Activated naive CD8-positive, alpha-beta T cell treated with anti-CD3 and anti-CD28 coated beads for 36 hours (primary cell): ENCODE measurements around the gene UBE4B. TPM values are rescaled to one million over a fixed set of nuclear protein-coding genes. Genes with fewer than 3 reads are reported as not detected.
"Not testable (repeated sequence)": the region's sequence is repeated elsewhere in the genome, so short reads cannot be mapped to it uniquely, and the experiment has no call there.

Experiments used
- DNase-seq: peaks from one replicate; pipeline ENCODE4 v3.0.0; 2021
- H3K27ac Mint-ChIP-seq: one replicate; pipeline ENCODE4 v1.8.0; 2022; ENCODE audit warnings: mild to moderate bottlenecking, moderate library complexity, mixed read lengths
- H3K27me3 Mint-ChIP-seq: one replicate; pipeline ENCODE4 v1.8.0; 2022; ENCODE audit warnings: mild to moderate bottlenecking, mixed read lengths
- H3K36me3 Mint-ChIP-seq: one replicate; pipeline ENCODE4 v1.8.0; 2021; ENCODE audit warnings: mild to moderate bottlenecking, mixed read lengths
- H3K4me1 Mint-ChIP-seq: one replicate; pipeline ENCODE4 v1.8.0; 2021; ENCODE audit warnings: mixed read lengths
- H3K4me3 Mint-ChIP-seq: one replicate; pipeline ENCODE4 v1.8.0; 2022; ENCODE audit warnings: mild to moderate bottlenecking, moderate library complexity, mixed read lengths
- H3K9me3 Mint-ChIP-seq: one replicate; pipeline ENCODE4 v1.8.0; 2022; ENCODE audit warnings: mixed read lengths
- total RNA-seq, 2 experiments: library from RNA; stranded (reverse); gene quantifications; one replicate each; pipeline ENCODE4 v1.2.3, GENCODE V29; 2021

UBE4B gene
- total RNA-seq = 10 to 100 TPM; 32.9 to 35.9 TPM

DNA sequence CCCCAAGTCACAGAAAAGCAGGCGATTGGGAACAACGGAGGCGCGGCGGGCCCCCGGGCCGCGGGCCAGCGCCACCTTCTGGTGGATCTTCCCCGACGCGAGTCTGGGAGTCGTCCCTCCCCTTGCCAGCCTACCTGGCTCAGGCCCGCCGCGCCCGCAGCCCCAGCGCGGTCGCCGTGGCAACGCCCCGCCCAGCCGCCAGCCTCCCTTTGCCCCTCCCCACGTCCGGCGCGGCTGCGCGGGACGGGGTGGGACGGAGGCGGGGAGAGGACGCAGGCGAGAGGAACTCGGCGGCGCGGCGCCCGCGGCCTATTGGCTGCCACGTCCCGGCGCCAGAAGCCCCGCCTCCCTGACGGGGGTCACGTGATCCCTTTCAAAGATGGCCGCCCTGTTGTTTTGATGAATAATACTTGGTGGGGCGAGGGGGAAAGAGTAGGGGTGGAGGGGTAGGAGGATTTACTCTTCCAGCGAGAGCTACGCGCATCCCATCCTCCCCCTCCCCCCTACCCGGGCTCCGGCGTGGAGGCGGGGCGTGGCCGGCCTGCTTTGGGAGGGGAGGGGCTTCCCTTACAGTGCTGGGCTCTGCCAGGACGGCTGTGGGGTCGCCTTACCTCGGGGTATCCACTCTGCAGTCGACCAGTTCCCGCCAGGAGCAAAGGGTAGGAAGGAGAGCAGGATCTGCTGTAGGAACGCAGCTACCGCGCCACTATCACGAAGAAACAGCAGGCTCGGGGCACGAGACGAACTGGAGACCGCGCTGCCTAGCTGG, at the start of gene UBE4B:
Gene UBE4B (plus strand): TSS at position 369 of the 769 bp plus-strand sequence. CDS start 713 bp downstream, outside the sequence.
- no peaks in the 10 kb centered on the region for H3K27me3 Mint-ChIP-seq
- H3K36me3 Mint-ChIP-seq = peaks cover 5% of the 10 kb centered on the region
- no peaks in the 10 kb centered on the region for H3K9me3 Mint-ChIP-seq
- DNase-seq = peak; percentile 100
- peaks cover 19% of the 10 kb centered on the region for H3K4me1 Mint-ChIP-seq
- peak within 1 kb of the TSS; percentile 90 for H3K4me3 Mint-ChIP-seq
- peak within 1 kb of the TSS; percentile 93 for H3K27ac Mint-ChIP-seq

- Mint-ChIP-seq H3K36me3 (peaks cover 5% of the 10 kb centered on the region), H3K4me3 (no peak overlapping the region), H3K27ac (no peak overlapping the region), H3K4me1 (no peaks in the 10 kb centered on the region), H3K9me3 (no peaks in the 10 kb centered on the region), H3K27me3 (no peaks in the 10 kb centered on the region)
- no peak for DNase-seq
Observed at GRCh38 chr1:9984253-9984652, 48.5 kb upstream of the UBE4B start.

DNA sequence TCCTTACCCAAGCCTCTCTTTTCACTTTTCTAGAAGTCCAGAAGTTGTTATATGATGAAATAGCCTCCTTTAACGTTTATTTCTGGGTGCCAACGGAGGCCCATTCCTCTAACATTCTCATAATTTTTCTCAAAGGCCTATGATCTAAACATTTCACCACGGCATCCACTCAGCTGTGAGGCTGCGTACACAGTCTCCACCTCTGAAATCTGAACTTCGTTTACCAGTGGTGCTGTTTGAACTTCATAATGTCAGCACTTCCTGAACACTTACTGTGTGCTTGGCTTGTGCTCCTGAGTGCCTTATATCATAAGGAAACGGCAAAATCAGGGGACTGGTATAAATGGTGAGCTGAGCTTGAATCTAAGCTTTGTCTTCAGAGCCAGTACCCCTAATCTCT, 47.8 kb upstream of the UBE4B start:
- no peak overlapping the region for H3K27ac Mint-ChIP-seq
- no peaks in the 10 kb centered on the region for H3K9me3 Mint-ChIP-seq
- H3K4me3 Mint-ChIP-seq = no peak overlapping the region
- DNase-seq = no peak
- no peaks in the 10 kb centered on the region for H3K4me1 Mint-ChIP-seq
- H3K36me3 Mint-ChIP-seq = peaks cover 5% of the 10 kb centered on the region
- H3K27me3 Mint-ChIP-seq = no peaks in the 10 kb centered on the region

- Mint-ChIP-seq H3K4me3 (no peak overlapping the region), H3K27ac (no peak overlapping the region), H3K9me3 (no peaks in the 10 kb centered on the region), H3K36me3 (no peaks in the 10 kb centered on the region), H3K4me1 (no peaks in the 10 kb centered on the region), H3K27me3 (peaks cover 2% of the 10 kb centered on the region)
- no peak for DNase-seq
Observed at GRCh38 chr1:9989773-9990172, 43.0 kb upstream of the UBE4B start.

DNA sequence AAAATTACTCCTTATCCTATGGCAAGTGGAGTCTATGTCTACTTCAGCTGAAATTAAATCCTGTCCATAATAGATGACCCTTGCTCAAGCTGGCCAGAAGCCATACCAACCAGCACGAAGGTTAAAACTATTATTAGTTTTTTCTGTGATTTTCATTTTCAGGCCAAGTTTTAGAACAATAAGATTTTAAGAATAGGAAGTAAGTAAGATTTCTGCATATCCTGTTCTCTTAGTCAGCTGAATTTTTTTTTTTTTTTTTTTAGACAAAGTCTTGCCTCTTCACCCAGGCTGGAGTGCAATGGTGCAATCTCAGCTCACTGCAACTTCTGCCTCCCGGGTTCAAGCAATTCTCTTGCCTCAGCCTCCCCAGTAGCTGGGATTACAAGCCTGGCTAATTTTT, 41.8 kb upstream of the UBE4B start:
- H3K4me3 Mint-ChIP-seq = no peak overlapping the region
- H3K9me3 Mint-ChIP-seq = no peaks in the 10 kb centered on the region
- H3K4me1 Mint-ChIP-seq = no peaks in the 10 kb centered on the region
- no peak for DNase-seq
- no peaks in the 10 kb centered on the region for H3K36me3 Mint-ChIP-seq
- H3K27me3 Mint-ChIP-seq = peaks cover 5% of the 10 kb centered on the region
- H3K27ac Mint-ChIP-seq = no peak overlapping the region

- no peak overlapping the region for H3K4me3 Mint-ChIP-seq
- peaks cover under 1% of the 10 kb centered on the region for H3K4me1 Mint-ChIP-seq
- no peak overlapping the region for H3K27ac Mint-ChIP-seq
- no peaks in the 10 kb centered on the region for H3K9me3 Mint-ChIP-seq
- no peak for DNase-seq
- peaks cover 19% of the 10 kb centered on the region for H3K27me3 Mint-ChIP-seq
- H3K36me3 Mint-ChIP-seq = no peaks in the 10 kb centered on the region
Observed at GRCh38 chr1:9992910-9993309, 39.8 kb upstream of the UBE4B start.

- DNase-seq = no peak
- peaks cover 26% of the 10 kb centered on the region for H3K27me3 Mint-ChIP-seq
- H3K36me3 Mint-ChIP-seq = no peaks in the 10 kb centered on the region
- peaks cover under 1% of the 10 kb centered on the region for H3K9me3 Mint-ChIP-seq
- peaks cover 2% of the 10 kb centered on the region for H3K4me1 Mint-ChIP-seq
- H3K4me3 Mint-ChIP-seq = no peak overlapping the region
- no peak overlapping the region for H3K27ac Mint-ChIP-seq
Observed at GRCh38 chr1:9993561-9994075, 39.1 kb upstream of the UBE4B start.

DNA sequence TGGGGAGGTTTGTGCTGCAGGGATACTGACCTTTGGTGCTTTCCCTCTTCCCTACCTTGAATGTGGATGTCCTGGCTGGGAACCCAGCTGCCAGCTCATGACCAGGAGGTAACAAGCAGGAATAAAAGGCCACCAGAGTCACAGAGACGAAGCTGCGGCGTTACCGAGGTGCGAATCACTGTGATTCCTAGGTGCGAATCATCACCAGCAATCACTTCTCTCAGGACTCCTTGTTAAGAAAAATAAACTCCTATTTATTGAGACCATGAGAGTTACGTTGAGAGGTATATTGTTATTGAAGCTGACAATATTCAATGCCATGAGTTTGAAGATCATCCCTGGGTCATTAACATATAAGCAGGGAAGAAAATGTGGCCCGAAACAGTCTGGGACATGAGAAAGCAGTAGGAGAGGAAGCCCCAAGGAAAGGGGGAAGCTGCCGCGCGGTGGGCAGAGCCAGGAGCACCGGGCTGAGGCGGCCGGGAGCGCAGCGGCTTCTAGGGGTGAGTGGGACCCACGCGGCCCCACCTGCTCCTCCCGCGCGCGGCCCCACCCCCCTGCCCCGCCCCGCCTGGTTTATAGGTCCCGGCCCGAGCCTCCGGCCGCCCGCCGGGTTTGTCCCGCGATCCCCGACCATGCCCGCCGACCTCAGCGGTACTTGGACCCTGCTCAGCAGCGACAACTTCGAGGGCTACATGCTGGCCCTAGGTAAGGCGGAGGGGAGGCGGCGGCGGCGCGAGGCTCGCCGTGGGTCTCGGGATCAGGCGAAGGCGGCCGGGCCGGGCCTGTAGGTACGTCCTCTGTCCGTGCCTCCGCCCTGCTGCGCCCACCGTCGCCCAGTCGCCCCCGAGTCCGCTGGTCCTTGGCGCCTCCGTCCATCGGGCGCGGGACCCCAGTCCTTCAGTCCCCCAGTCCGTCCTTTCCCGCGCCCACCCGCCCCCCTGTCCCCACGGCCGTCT, 35.9 kb upstream of the UBE4B start, which contains the start of gene RBP7:
Gene RBP7 (plus strand): TSS at position 605 of the 959 bp plus-strand sequence. CDS start 31 bp downstream, at position 636.
- H3K27me3 Mint-ChIP-seq = peaks cover 43% of the 10 kb centered on the region
- H3K4me1 Mint-ChIP-seq = peaks cover 2% of the 10 kb centered on the region
- H3K27ac Mint-ChIP-seq = no peak within 1 kb of the TSS
- peaks cover 2% of the 10 kb centered on the region for H3K36me3 Mint-ChIP-seq
- DNase-seq = peak; percentile 10
- H3K4me3 Mint-ChIP-seq = peak within 1 kb of the TSS; percentile 70
- peaks cover 3% of the 10 kb centered on the region for H3K9me3 Mint-ChIP-seq

GRCh38 chr1:10001016-10001665, 31.6 kb upstream of the UBE4B start:
- no peak overlapping the region for H3K27ac Mint-ChIP-seq
- peaks cover 2% of the 10 kb centered on the region for H3K4me1 Mint-ChIP-seq

DNA sequence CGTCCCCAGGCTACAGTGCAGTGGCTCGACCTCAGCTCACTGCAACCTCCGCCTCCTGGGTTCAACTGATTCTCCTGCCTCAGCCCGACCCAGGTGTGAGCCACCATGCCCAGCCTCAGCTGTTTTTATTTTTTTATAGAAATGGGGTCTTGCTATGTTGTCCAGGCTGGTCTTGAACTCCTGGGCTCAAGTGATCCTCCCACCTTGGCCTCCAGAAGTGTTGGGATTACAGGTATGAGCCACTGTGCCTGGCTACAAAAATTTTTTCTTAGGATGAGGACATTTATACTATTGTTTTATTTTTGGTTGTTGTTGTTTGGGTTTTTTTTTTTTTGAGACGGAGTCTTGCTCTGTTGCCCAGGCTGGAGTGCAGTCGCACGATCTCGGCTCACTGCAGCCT, 27.5 kb upstream of the UBE4B start:
- DNase-seq, H3K9me3 Mint-ChIP-seq, H3K4me1 Mint-ChIP-seq, H3K36me3 Mint-ChIP-seq, H3K27ac Mint-ChIP-seq, H3K4me3 Mint-ChIP-seq: not testable (repeated sequence)
- H3K27me3 Mint-ChIP-seq = peaks cover 15% of the 10 kb centered on the region

More at GRCh38 chr1:10001016-10001665, 31.6 kb upstream of the UBE4B start:
- peaks cover 3% of the 10 kb centered on the region for H3K9me3 Mint-ChIP-seq
- peaks cover 41% of the 10 kb centered on the region for H3K27me3 Mint-ChIP-seq
- no peak for DNase-seq
- H3K4me3 Mint-ChIP-seq = no peak overlapping the region
- peaks cover 2% of the 10 kb centered on the region for H3K36me3 Mint-ChIP-seq

GRCh38 chr1:10007169-10007568, 25.6 kb upstream of the UBE4B start:
- Mint-ChIP-seq H3K36me3 (no peaks in the 10 kb centered on the region), H3K27me3 (peaks cover 5% of the 10 kb centered on the region), H3K27ac (no peak overlapping the region), H3K9me3 (no peaks in the 10 kb centered on the region), H3K4me3 (no peak overlapping the region), H3K4me1 (no peaks in the 10 kb centered on the region)
- no peak for DNase-seq

DNA sequence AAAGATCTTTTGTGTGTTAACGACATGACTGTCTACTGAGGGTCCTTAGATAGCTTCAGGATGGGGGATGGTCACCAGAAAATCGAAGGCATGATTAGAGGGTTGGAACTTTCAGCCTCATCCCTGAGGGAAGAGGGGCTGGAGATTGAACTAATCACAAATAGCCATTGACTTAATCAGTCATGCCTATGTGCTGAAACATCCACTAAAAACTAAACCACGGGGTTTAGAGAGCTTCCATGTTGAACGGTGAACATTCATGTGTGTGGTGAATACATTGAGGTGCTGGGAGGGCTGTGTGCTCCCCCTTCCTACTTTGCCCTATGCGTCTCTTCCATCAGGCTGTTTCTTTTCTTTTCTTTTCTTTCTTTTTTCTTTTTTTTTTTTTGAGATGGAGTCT, 18.7 kb upstream of the UBE4B start:
- no peaks in the 10 kb centered on the region for H3K27me3 Mint-ChIP-seq
- H3K27ac Mint-ChIP-seq = no peak overlapping the region

DNA sequence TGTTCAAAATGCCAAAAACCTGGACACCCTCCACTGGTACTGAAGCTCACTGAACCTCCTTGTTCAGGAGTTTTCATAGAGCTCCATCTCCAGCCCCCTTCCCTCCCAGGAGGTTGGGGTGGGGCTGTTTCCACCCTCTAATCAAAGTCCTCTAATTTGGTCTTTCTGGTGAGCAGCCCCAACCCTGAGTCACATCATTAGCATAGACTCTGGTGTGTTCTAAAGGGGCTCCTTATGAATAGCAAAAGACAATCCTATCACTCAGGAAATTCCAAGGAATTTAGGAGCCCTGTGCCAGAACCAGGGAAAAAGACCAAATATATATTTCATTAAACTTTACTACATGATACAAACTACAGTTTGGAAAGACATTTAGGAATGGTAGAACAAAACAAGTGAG, 13.2 kb upstream of the UBE4B start:
- Mint-ChIP-seq H3K4me1 (peaks cover 2% of the 10 kb centered on the region), H3K27ac (no peak overlapping the region), H3K9me3 (no peaks in the 10 kb centered on the region), H3K4me3 (no peak overlapping the region), H3K36me3 (no peaks in the 10 kb centered on the region), H3K27me3 (no peaks in the 10 kb centered on the region)
- DNase-seq = no peak

More for the DNA sequence above, 18.7 kb upstream of the UBE4B start:
- Mint-ChIP-seq H3K4me3 (no peak overlapping the region), H3K36me3 (no peaks in the 10 kb centered on the region), H3K4me1 (peaks cover 2% of the 10 kb centered on the region), H3K9me3 (no peaks in the 10 kb centered on the region)
- no peak for DNase-seq

DNA sequence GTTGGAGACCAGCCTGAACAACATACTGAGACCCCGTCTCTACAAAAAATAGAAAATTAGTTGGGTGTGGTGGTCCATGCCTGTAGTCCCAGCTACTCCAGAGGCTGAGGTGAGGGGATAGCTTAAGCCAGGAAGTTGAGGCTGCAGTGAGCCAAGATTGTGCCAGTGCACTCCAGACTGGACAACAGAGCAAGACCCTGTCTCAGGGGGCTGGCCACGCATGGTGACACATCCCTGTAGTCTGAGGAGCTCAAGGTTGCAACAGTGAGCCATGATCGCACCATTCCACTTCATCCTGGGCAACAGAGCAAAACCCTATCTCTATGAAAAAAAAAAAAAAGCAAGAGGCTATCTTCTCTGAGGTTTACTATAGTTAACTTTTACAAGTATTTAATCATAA, 12.7 kb upstream of the UBE4B start:
- peaks cover 2% of the 10 kb centered on the region for H3K4me1 Mint-ChIP-seq
- H3K27me3 Mint-ChIP-seq = no peaks in the 10 kb centered on the region
- no peaks in the 10 kb centered on the region for H3K9me3 Mint-ChIP-seq
- no peaks in the 10 kb centered on the region for H3K36me3 Mint-ChIP-seq
- H3K4me3 Mint-ChIP-seq = no peak overlapping the region
- DNase-seq = no peak
- H3K27ac Mint-ChIP-seq = no peak overlapping the region

GRCh38 chr1:10020678-10021077, 12.1 kb upstream of the UBE4B start:
- H3K27me3 Mint-ChIP-seq, DNase-seq, H3K9me3 Mint-ChIP-seq, H3K4me3 Mint-ChIP-seq, H3K27ac Mint-ChIP-seq, H3K4me1 Mint-ChIP-seq, H3K36me3 Mint-ChIP-seq: not testable (repeated sequence)
